HepG2 (cell line): ENCODE data around the gene PEX13. TPM values are rescaled to one million over a fixed set of nuclear protein-coding genes. Genes with fewer than 3 reads are reported as not detected.

ENCODE experiments used
- ARID5B ChIP-seq: IDR thresholded peaks from 2 replicates; pipeline ENCODE4 v1.4.0; 2020; ENCODE audit warnings: mild to moderate bottlenecking, missing genetic modification reagents
- CENPT ChIP-seq: sonication (generic); formaldehyde crosslinking; IDR thresholded peaks from 2 replicates; pipeline ENCODE4 v1.8.0; 2022; ENCODE audit warnings: low read depth, mild to moderate bottlenecking, moderate library complexity, missing genetic modification reagents
- KIAA2018 ChIP-seq: sonication (generic); formaldehyde crosslinking; IDR thresholded peaks from 2 replicates; pipeline ENCODE4 v1.5.0; 2020; ENCODE audit warnings: mild to moderate bottlenecking, missing genetic modification reagents, borderline replicate concordance
- MAFF ChIP-seq: IDR thresholded peaks from 2 replicates; pipeline ENCODE4 v1.6.1; 2011; ENCODE audit warnings: low read depth, low read length, improper control_type of control experiment
- NR1H2 ChIP-seq: sonication (generic); formaldehyde crosslinking; IDR thresholded peaks from 2 replicates; pipeline ENCODE4 v1.8.1; 2022; ENCODE audit warnings: low read depth, missing genetic modification reagents, borderline replicate concordance
- REL ChIP-seq: sonication (generic); formaldehyde crosslinking; conservative IDR thresholded peaks from 2 replicates; pipeline ENCODE4 v1.8.0; 2022; ENCODE audit warnings: mild to moderate bottlenecking, missing genetic modification reagents, moderate library complexity
- SNAI1 ChIP-seq: sonication (generic); formaldehyde crosslinking; IDR thresholded peaks from 2 replicates; pipeline ENCODE4 v1.5.0; 2020; ENCODE audit warnings: mild to moderate bottlenecking, missing genetic modification reagents, borderline replicate concordance
- ZMAT3 ChIP-seq: sonication (generic); formaldehyde crosslinking; conservative IDR thresholded peaks from 2 replicates; pipeline ENCODE4 v1.7.0; 2021; ENCODE audit warnings: missing genetic modification reagents
- ZNF460 ChIP-seq: sonication (generic); formaldehyde crosslinking; IDR thresholded peaks from 2 replicates; pipeline ENCODE4 v1.5.1; 2020; ENCODE audit warnings: missing genetic modification reagents, mild to moderate bottlenecking, borderline replicate concordance
- ZNF484 ChIP-seq: sonication (generic); formaldehyde crosslinking; IDR thresholded peaks from 2 replicates; pipeline ENCODE4 v1.5.1; 2020; ENCODE audit warnings: mild to moderate bottlenecking, low read depth, missing genetic modification reagents, borderline replicate concordance
- ZNF552 ChIP-seq: sonication (generic); formaldehyde crosslinking; IDR thresholded peaks from 2 replicates; pipeline ENCODE4 v1.9.0; 2022; ENCODE audit warnings: missing genetic modification reagents, mild to moderate bottlenecking, borderline replicate concordance
- polyA plus RNA-seq, 8 experiments: library from polyadenylated mRNA; depleted of rRNA in 3 of 8; stranded (reverse) in 7 of 8; unstranded in 1 of 8; fragments of >200 nt; fragmentation: Illumina TruSeq in 4 of 8; extraction: Trizol in 4 of 8; gene quantifications; 2 replicates each; pipeline versions ENCODE4 v1.2.1 to v1.2.3, GENCODE V29; 2011 to 2016; ENCODE audit warnings: low read depth in 4 of 8, missing spikeins in 1 of 8, mixed read lengths in 1 of 8; ENCODE audit not compliant: insufficient read depth in 1 of 8
- total RNA-seq, 5 experiments: library from RNA; depleted of rRNA; stranded (reverse); fragments of >200 nt; fragmentation: Illumina TruSeq; extraction: Trizol; gene quantifications; 2 replicates each; pipeline ENCODE4 v1.2.3, GENCODE V29; 2016; ENCODE audit warnings: low read depth in 1 of 5
- TF ChIP-seq, protein P1 (sequence below): sonication (generic); formaldehyde crosslinking; IDR thresholded peaks from 2 replicates; pipeline ENCODE4 v1.9.0; 2021; ENCODE audit warnings: missing genetic modification reagents, borderline replicate concordance

PEX13 gene
- total and polyA plus RNA-seq, 2 of the 13 experiments (the other 11 are each of a cell fraction or from before 2014, with no cell fraction given): 47.9 to 75.9 TPM

- TF ChIP-seq REL (peak; percentile 96), ZNF460 (CRISPR knock-in tag) (no peak), ZMAT3 (CRISPR knock-in tag) (peak; percentile 76; the same call in 1 of the 2 replicates), NR1H2 (CRISPR knock-in tag) (no peak), ZNF552 (CRISPR knock-in tag) (no peak), MAFF (no peak), ZNF484 (no peak), KIAA2018 (CRISPR knock-in tag) (no peak), SNAI1 (CRISPR knock-in tag) (no peak), CENPT (no peak), ARID5B (CRISPR knock-in tag) (peak; percentile 43; the same call in 1 of the 2 replicates)
- TF ChIP-seq, protein P1, sequence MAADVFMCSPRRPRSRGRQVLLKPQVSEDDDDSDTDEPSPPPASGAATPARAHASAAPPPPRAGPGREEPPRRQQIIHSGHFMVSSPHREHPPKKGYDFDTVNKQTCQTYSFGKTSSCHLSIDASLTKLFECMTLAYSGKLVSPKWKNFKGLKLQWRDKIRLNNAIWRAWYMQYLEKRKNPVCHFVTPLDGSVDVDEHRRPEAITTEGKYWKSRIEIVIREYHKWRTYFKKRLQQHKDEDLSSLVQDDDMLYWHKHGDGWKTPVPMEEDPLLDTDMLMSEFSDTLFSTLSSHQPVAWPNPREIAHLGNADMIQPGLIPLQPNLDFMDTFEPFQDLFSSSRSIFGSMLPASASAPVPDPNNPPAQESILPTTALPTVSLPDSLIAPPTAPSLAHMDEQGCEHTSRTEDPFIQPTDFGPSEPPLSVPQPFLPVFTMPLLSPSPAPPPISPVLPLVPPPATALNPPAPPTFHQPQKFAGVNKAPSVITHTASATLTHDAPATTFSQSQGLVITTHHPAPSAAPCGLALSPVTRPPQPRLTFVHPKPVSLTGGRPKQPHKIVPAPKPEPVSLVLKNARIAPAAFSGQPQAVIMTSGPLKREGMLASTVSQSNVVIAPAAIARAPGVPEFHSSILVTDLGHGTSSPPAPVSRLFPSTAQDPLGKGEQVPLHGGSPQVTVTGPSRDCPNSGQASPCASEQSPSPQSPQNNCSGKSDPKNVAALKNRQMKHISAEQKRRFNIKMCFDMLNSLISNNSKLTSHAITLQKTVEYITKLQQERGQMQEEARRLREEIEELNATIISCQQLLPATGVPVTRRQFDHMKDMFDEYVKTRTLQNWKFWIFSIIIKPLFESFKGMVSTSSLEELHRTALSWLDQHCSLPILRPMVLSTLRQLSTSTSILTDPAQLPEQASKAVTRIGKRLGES (CRISPR knock-in tag): peak; percentile 27; the same call in 1 of the 2 replicates
Observed at GRCh38 chr2:61065714-61066709, 48.5 kb downstream of the PEX13 start, which contains the start of gene SANBR (continued).
